HFF-Myc (cell line): ENCODE results near the gene CDKL1.
A peak's percentile ranks its signal among the peaks of the same experiment; 100 is the strongest.

ENCODE experiments used
- DNase-seq: peaks from one replicate; pipeline ENCODE4 v3.0.0-alpha.2; 2011; ENCODE audit warnings: low read depth; ENCODE audit errors: extremely low read depth
- H3K4me3 ChIP-seq: replicated peaks from 2 replicates; pipeline ENCODE4 v1.5.1; 2011; ENCODE audit warnings: low read depth, mild to moderate bottlenecking, control low read depth, low read length
- TF ChIP-seq, protein P1 (sequence below): IDR thresholded peaks from 2 replicates; pipeline ENCODE4 v1.5.1; 2012; ENCODE audit warnings: mild to moderate bottlenecking, low read depth, low read length, control low read depth; ENCODE audit errors: missing control alignments

The CDKL1 gene

DNA sequence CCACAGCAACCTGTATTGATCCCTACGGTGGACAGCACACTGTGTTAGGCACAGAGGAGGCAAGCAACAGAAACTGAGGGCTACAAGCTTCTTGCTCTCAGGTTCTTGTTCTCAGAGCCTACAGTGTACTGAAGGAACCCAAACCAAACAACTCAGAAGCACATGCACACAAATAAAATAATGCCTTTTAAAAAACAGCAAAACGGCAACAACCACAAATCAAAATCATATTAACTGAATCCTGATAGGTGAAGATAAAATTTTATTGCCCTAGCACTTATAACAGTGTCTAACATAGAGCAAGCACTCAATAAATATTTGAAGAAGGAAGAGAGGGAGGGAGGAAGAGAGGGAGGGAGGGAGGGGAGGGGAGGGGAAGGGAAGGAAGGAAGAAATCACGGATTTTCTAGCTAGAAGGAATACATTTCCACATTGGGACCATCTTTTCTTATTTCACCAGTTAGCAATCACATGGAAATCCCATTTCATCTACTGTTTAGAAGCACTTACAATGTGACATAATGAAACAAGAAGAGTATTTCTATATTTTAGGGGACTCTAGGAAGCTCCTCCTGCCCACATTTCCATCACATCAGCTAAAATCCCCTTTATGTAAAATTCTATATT, 57.4 kb downstream of the CDKL1 start:
- no peak for DNase-seq
- H3K4me3 ChIP-seq, result no peak overlapping the region
- TF ChIP-seq, protein P1, sequence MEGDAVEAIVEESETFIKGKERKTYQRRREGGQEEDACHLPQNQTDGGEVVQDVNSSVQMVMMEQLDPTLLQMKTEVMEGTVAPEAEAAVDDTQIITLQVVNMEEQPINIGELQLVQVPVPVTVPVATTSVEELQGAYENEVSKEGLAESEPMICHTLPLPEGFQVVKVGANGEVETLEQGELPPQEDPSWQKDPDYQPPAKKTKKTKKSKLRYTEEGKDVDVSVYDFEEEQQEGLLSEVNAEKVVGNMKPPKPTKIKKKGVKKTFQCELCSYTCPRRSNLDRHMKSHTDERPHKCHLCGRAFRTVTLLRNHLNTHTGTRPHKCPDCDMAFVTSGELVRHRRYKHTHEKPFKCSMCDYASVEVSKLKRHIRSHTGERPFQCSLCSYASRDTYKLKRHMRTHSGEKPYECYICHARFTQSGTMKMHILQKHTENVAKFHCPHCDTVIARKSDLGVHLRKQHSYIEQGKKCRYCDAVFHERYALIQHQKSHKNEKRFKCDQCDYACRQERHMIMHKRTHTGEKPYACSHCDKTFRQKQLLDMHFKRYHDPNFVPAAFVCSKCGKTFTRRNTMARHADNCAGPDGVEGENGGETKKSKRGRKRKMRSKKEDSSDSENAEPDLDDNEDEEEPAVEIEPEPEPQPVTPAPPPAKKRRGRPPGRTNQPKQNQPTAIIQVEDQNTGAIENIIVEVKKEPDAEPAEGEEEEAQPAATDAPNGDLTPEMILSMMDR, result no peak

DNA sequence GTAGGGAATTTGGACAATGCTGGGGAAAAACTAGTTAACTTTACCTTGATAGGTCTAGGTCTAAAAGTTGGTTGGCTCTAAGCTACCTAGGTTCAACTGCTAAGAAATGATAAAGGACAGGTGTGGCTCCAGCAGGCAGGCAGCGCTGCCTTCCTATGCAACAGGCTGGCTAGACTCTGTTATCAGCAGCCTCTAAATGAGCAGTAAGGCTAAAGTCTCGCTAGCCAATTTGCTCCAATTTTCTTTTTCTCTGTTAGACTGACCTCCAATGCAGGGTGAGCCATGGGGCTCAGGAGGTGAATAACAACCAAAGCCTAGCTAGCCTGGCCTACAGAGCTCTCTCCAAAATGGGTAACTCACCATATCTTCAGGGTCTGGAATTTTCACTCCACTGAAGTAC, 58.1 kb downstream of the CDKL1 start:
- no peak overlapping the region for H3K4me3 ChIP-seq
- TF ChIP-seq, protein P1, result no peak
- no peak for DNase-seq

DNA sequence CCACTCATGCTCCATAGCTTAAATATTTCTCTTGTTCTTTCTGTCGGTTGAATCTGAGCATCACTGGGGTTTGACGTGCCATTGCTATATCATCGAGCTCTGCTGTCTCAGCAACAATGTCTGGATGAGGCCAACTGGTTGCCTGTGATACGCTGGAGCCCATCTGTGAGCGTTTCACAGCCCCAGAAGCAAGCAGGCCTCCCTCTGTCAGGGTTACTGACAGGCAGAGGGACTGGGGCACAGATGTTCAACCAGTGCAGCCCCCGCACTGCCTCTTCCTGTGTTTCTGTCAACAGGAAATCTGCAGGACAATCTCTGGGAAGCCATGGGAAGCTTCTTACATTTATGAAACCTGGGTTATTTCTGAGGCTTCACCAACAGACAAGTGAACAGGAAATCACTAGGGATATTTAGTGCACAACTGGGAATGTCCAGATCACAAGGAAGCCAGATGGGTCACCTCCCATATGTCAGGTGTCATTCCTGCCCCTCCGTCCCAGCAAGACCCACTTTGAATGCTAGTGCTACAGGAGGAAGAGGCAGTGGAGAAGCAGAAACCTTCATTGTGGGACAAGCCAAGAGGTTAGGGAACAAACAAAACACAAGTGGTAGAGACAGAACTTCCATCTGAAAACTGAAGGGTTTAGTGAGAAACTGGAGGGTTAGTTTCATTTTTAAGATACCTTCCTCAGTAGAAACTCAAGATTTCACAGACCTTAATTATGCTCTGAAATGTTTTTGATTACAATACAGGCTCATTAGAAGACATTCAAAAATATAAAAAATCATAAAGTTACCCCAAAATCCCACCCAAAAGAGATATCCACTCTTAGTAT, 60.5 kb downstream of the CDKL1 start:
- DNase-seq, result peak; percentile 63
- TF ChIP-seq, protein P1, result no peak
- no peak overlapping the region for H3K4me3 ChIP-seq

DNA sequence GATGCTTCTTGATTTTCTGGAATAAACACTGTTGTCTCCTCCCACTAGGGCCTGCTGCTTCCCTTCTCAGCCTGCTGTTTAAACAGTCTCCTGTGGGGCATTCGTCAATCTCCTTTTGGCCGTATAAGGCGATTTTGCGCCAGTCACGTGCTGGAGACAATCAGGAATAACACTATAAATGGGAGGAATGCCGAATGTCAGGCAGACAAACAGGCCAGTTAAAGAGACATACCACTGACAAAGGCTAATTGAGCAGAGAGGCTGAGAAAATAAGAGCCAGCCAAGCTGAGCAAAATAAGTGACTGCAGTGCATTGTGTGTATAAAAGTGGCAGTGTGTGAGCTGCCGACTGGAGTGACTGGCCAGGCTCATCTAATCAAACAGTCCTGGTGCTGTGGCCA, 61.3 kb downstream of the CDKL1 start:
- no peak overlapping the region for H3K4me3 ChIP-seq
- no peak for DNase-seq
- TF ChIP-seq, protein P1, result no peak

DNA sequence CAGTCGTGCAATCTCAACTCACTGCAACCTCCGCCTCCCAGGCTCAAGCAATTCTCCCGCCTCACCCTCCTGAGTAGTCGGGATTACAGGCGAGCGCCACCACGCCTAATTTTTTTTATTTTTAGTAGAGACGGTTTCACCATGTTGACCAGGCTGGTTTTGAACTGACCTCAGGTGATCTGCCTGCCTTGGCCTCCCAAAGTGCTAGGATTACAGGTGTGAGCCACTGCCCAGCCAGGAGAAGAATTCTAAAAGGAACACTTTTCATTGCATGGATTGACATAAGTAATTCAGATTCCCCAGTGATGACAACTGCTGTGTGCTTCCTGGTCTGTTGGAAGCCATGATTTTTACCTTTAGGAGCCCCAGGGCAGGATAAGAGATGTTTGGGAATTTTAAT, 62.5 kb downstream of the CDKL1 start:
- TF ChIP-seq, protein P1, result no peak
- no peak for DNase-seq
- no peak overlapping the region for H3K4me3 ChIP-seq

DNA sequence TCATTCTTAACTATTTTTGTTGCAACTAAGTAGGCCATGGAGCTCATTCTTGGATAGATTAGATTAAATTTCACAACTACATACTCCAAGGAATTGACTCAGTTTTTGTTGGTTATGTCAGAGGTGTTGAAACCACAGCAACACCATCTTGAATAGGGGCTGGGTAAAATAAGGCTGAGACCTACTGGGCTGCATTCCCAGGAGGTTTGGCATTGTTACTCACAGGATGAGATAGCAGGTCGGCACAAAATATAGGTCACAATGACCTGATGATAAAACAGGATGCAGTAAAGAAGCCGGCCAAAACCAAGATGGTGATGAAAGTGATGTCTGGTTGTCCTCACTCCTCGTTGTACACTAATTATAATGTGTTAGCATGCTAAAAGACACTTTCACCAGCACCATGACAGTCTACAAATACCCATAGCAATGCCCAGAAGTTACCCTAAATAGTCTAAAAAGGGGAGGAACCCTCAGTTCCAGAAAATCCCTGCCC, 63.6 kb downstream of the CDKL1 start:
- TF ChIP-seq, protein P1, result no peak
- H3K4me3 ChIP-seq, result no peak overlapping the region
- DNase-seq, result no peak
